Stomach (tissue), 9 donors: Measurements from ENCODE around the gene FAM168A. TPM values are rescaled to one million over a fixed set of nuclear protein-coding genes. Genes with fewer than 3 reads are reported as not detected.

Experiments
- DNase-seq, 2 donors: peaks; one replicate each; pipeline versions ENCODE4 v3.0.0 to v3.0.0-alpha.2; 2013 to 2019
- H3K27ac ChIP-seq, 5 donors: fragments of 200-600 bp in 4 of 5; sonication (generic) in 4 of 5; one replicate each; pipeline ENCODE4 v1.5.1; 2013 to 2019; ENCODE audit warnings: mild to moderate bottlenecking in 1 of 5, moderate library complexity in 1 of 5
- H3K27me3 ChIP-seq, 3 donors: fragments of 200-600 bp; sonication (generic); one replicate each; pipeline ENCODE4 v1.5.1; 2017 to 2019; ENCODE audit warnings: mixed run types in 1 of 3
- H3K36me3 ChIP-seq, 4 donors: fragments of 200-600 bp; sonication (generic); 1 replicate in 3 of 4; 2 replicates in 1 of 4; pipeline ENCODE4 v1.5.1; 2016 to 2019
- H3K4me1 ChIP-seq, 4 donors: fragments of 200-600 bp; sonication (generic); one replicate each; pipeline ENCODE4 v1.5.1; 2016 to 2019
- H3K4me3 ChIP-seq, 4 donors: fragments of 200-600 bp; sonication (generic) in 3 of 4; one replicate each; pipeline ENCODE4 v1.5.1; 2016 to 2019; ENCODE audit warnings: mild to moderate bottlenecking in 1 of 4
- H3K9me3 ChIP-seq, 4 donors: fragments of 200-600 bp; sonication (generic); one replicate each; pipeline ENCODE4 v1.5.1; 2016 to 2019
- CTCF ChIP-seq, 7 experiments: fragments of 450-650 bp in 4 of 7; fragments of 200-600 bp in 3 of 7; sonication (generic) in 3 of 7; IDR thresholded peaks; one replicate each; pipeline ENCODE4 v1.5.1; 2016 to 2019; ENCODE audit warnings: antibody characterized with exemption in 7 of 7, control low read depth in 2 of 7, mild to moderate bottlenecking in 1 of 7
- EP300 ChIP-seq: sonication (generic); formaldehyde crosslinking; IDR thresholded peaks from one replicate; pipeline ENCODE4 v1.6.1; 2017; ENCODE audit warnings: antibody characterized with exemption
- POLR2A ChIP-seq, 4 donors: fragments of 450-650 bp; IDR thresholded peaks; one replicate each; pipeline ENCODE4 v1.6.1; 2016; ENCODE audit warnings: antibody characterized with exemption in 4 of 4, control low read depth in 2 of 4, mild to moderate bottlenecking in 1 of 4, moderate library complexity in 1 of 4
- POLR2AphosphoS5 ChIP-seq, 3 donors: sonication (generic); formaldehyde crosslinking; IDR thresholded peaks; one replicate each; pipeline ENCODE4 v1.6.1; 2016; ENCODE audit warnings: antibody characterized with exemption in 3 of 3
- WGBS, 5 donors: extraction: QIAGEN DNeasy Blood & Tissue Kit in 3 of 5; methylation state at CpG; one replicate each; pipeline versions ENCODE4 v1.1.5 to v1.1.7; 2013 to 2018; 5-methylcytosine and 5-hydroxymethylcytosine counted together
- intact Hi-C: fragments of 100-400 bp; cut with DNase I; formaldehyde crosslinking; loops from one replicate; pipeline ENCODE4 v1.15.1; 2023; ENCODE audit warnings: low total_unique reads
- polyA plus RNA-seq, 3 donors: library from polyadenylated mRNA; stranded (reverse); fragments of 200-250 nt; gene quantifications; one replicate each; pipeline ENCODE4 v1.2.3, GENCODE V29; 2013
- total RNA-seq, 5 donors: library from RNA; depleted of rRNA; stranded (reverse); fragments of >200 nt; gene quantifications; one replicate each; pipeline versions ENCODE4 v1.1.0 to v1.2.3, GENCODE V29; 2014 to 2016
- donor health status: healthy with polysubstance abuse.
- donor health status: Bipolar disorder and iron deficiency.
- donor health status: healthy.

FAM168A gene
- total and polyA plus RNA-seq, 8 donors = 4.3 to 25.4 (median 6.3) TPM

- H3K4me1 ChIP-seq = peaks cover 0 to 6% (median 0%) of the 10 kb centered on the region in 4 donors
- intact Hi-C loops = no loop called here
- DNase-seq = no peak
- no peak overlapping the region for H3K27ac ChIP-seq
- H3K36me3 ChIP-seq = no peaks in the 10 kb centered on the region
- TF ChIP-seq POLR2AphosphoS5 (IDR thresholded peaks at IDR 0.05) (no peak), EP300 (no peak), CTCF (IDR thresholded peaks at IDR 0.05) (no peak), POLR2A (IDR thresholded peaks at IDR 0.05) (no peak)
- H3K27me3 ChIP-seq = no peaks in the 10 kb centered on the region
- H3K4me3 ChIP-seq = no peak overlapping the region
- H3K9me3 ChIP-seq = no peaks in the 10 kb centered on the region
- 52 to 67% (median 57%) methylated on average over 4 of the region's 4 CpGs for WGBS, 5 donors
These were observed 87.8 kb downstream of the FAM168A start for GRCh38 chr11:73510106-73510505.

GRCh38 chr11:73509188-73509587 is 88.7 kb downstream of the FAM168A start:
- H3K27me3 ChIP-seq = no peaks in the 10 kb centered on the region
- H3K27ac ChIP-seq = no peak overlapping the region
- intact Hi-C loops = no loop called here
- TF ChIP-seq EP300 (no peak), POLR2AphosphoS5 (IDR thresholded peaks at IDR 0.05) (no peak), CTCF (IDR thresholded peaks at IDR 0.05) (no peak), POLR2A (IDR thresholded peaks at IDR 0.05) (no peak)
- H3K9me3 ChIP-seq = no peaks in the 10 kb centered on the region
- no peak overlapping the region for H3K4me3 ChIP-seq
- H3K36me3 ChIP-seq = no peaks in the 10 kb centered on the region
- WGBS, 5 donors = 16 to 36% (median 29%) methylated on average over 1 of the region's 1 CpG
- peaks cover 0 to 6% (median 0%) of the 10 kb centered on the region in 4 donors for H3K4me1 ChIP-seq
- no peak for DNase-seq

- Histone ChIP-seq H3K27me3 (no peaks in the 10 kb centered on the region), H3K27ac (no peak overlapping the region), H3K4me1 (peaks cover 0 to 6% (median 0%) of the 10 kb centered on the region in 4 donors), H3K36me3 (no peaks in the 10 kb centered on the region), H3K4me3 (no peak overlapping the region), H3K9me3 (no peaks in the 10 kb centered on the region)
- TF ChIP-seq POLR2A (IDR thresholded peaks at IDR 0.05) (no peak), CTCF (IDR thresholded peaks at IDR 0.05) (no peak), POLR2AphosphoS5 (IDR thresholded peaks at IDR 0.05) (no peak), EP300 (no peak)
- DNase-seq = no peak
- 95 to 97% (median 96%) methylated on average over 10 of the region's 10 CpGs for WGBS, 5 donors
- intact Hi-C loops = no loop called here
These were observed 89.4 kb downstream of the FAM168A start for GRCh38 chr11:73508243-73509176.

GRCh38 chr11:73507086-73507485 is 90.8 kb downstream of the FAM168A start:
- intact Hi-C loops = no loop called here
- no peaks in the 10 kb centered on the region for H3K9me3 ChIP-seq
- peaks cover 0 to 6% (median 0%) of the 10 kb centered on the region in 4 donors for H3K4me1 ChIP-seq
- no peak for DNase-seq
- no peak for TF ChIP-seq POLR2A (IDR thresholded peaks at IDR 0.05)
- TF ChIP-seq CTCF (IDR thresholded peaks at IDR 0.05) = no peak
- TF ChIP-seq EP300 = no peak
- no peak for TF ChIP-seq POLR2AphosphoS5 (IDR thresholded peaks at IDR 0.05)
- 66 to 82% (median 72%) methylated on average over 2 of the region's 2 CpGs for WGBS, 5 donors
- H3K27me3 ChIP-seq = no peaks in the 10 kb centered on the region
- no peaks in the 10 kb centered on the region for H3K36me3 ChIP-seq
- no peak overlapping the region for H3K4me3 ChIP-seq
- no peak overlapping the region for H3K27ac ChIP-seq
